ENCODE results near the gene ABCG4.

GRCh38 chr11:119178166-119178680, 29.4 kb downstream of the ABCG4 start:
- TF ChIP-seq CTCF (IDR thresholded peaks at IDR 0.05) (no peak), EZH2 (IDR thresholded peaks at IDR 0.05; ENCODE audit: borderline replicate concordance, insufficient read depth, low read depth, low read length, poor library complexity, severe bottlenecking) (no peak)
